HepG2 (cell line): ENCODE results near the gene NEAT1. TPM values are rescaled to one million over a fixed set of nuclear protein-coding genes. Genes with fewer than 3 reads are reported as not detected.

Source experiments
- AKAP8 ChIP-seq: sonication (generic); formaldehyde crosslinking; IDR thresholded peaks from 2 replicates; pipeline ENCODE4 v1.5.1; 2020; ENCODE audit warnings: mild to moderate bottlenecking, missing genetic modification reagents
- CENPT ChIP-seq: sonication (generic); formaldehyde crosslinking; IDR thresholded peaks from 2 replicates; pipeline ENCODE4 v1.8.0; 2022; ENCODE audit warnings: low read depth, mild to moderate bottlenecking, moderate library complexity, missing genetic modification reagents
- CENPX ChIP-seq: sonication (generic); formaldehyde crosslinking; IDR thresholded peaks from 2 replicates; pipeline ENCODE4 v1.9.0; 2021; ENCODE audit warnings: mild to moderate bottlenecking, missing genetic modification reagents, moderate library complexity
- ETV5 ChIP-seq: IDR thresholded peaks from 2 replicates; pipeline ENCODE4 v1.6.1; 2018; ENCODE audit warnings: missing biosample characterization, missing genetic modification reagents, inconsistent platforms, borderline replicate concordance
- FOXA3 ChIP-seq: IDR thresholded peaks from 2 replicates; pipeline ENCODE4 v1.6.1; 2016; ENCODE audit warnings: missing genetic modification reagents, missing compliant biosample characterization
- IRX3 ChIP-seq: sonication (generic); formaldehyde crosslinking; IDR thresholded peaks from 2 replicates; pipeline ENCODE4 v1.8.1; 2023; ENCODE audit warnings: mild to moderate bottlenecking, low read depth, missing genetic modification reagents, borderline replicate concordance
- KMT2A ChIP-seq: sonication (generic); formaldehyde crosslinking; IDR thresholded peaks from 2 replicates; pipeline ENCODE4 v1.4.0; 2020; ENCODE audit warnings: missing genetic modification reagents
- NCOA1 ChIP-seq: sonication (generic); formaldehyde crosslinking; IDR thresholded peaks from 2 replicates; pipeline ENCODE4 v1.9.0; 2021; ENCODE audit warnings: missing genetic modification reagents
- PHF20 ChIP-seq: sonication (generic); formaldehyde crosslinking; IDR thresholded peaks from 2 replicates; pipeline ENCODE4 v1.5.0; 2020; ENCODE audit warnings: mild to moderate bottlenecking, missing genetic modification reagents
- SRSF1 ChIP-seq: fragments of 200-400 bp; formaldehyde crosslinking; optimal IDR thresholded peaks from 2 replicates; pipeline ENCODE3; 2017; ENCODE audit warnings: mild to moderate bottlenecking, low read depth, low read length, moderate library complexity
- ZNF235 ChIP-seq: sonication (generic); formaldehyde crosslinking; IDR thresholded peaks from 2 replicates; pipeline ENCODE4 v1.8.1; 2023; ENCODE audit warnings: mild to moderate bottlenecking, missing genetic modification reagents, borderline replicate concordance
- ZNF260 ChIP-seq: sonication (generic); formaldehyde crosslinking; IDR thresholded peaks from 2 replicates; pipeline ENCODE4 v1.4.0; 2020; ENCODE audit warnings: missing genetic modification reagents, low read depth, mild to moderate bottlenecking, borderline replicate concordance
- ZNF367 ChIP-seq: sonication (generic); formaldehyde crosslinking; IDR thresholded peaks from 2 replicates; pipeline ENCODE4 v1.4.0; 2020; ENCODE audit warnings: missing genetic modification reagents, borderline replicate concordance
- ZNF850 ChIP-seq: sonication (generic); formaldehyde crosslinking; conservative IDR thresholded peaks from 2 replicates; pipeline ENCODE4 v1.9.0; 2021; ENCODE audit warnings: mild to moderate bottlenecking, missing genetic modification reagents
- polyA plus RNA-seq, 8 experiments: library from polyadenylated mRNA; depleted of rRNA in 3 of 8; stranded (reverse) in 7 of 8; unstranded in 1 of 8; fragments of >200 nt; fragmentation: Illumina TruSeq in 4 of 8; extraction: Trizol in 4 of 8; gene quantifications; 2 replicates each; pipeline versions ENCODE4 v1.2.1 to v1.2.3, GENCODE V29; 2011 to 2016; ENCODE audit warnings: low read depth in 4 of 8, missing spikeins in 1 of 8, mixed read lengths in 1 of 8; ENCODE audit not compliant: insufficient read depth in 1 of 8
- total RNA-seq, 5 experiments: library from RNA; depleted of rRNA; stranded (reverse); fragments of >200 nt; fragmentation: Illumina TruSeq; extraction: Trizol; gene quantifications; 2 replicates each; pipeline ENCODE4 v1.2.3, GENCODE V29; 2016; ENCODE audit warnings: low read depth in 1 of 5
- TF ChIP-seq, protein P1 (sequence below): IDR thresholded peaks from 2 replicates; pipeline ENCODE4 v1.6.1; 2016; ENCODE audit warnings: mild to moderate bottlenecking, missing biosample characterization, missing genetic modification reagents
- TF ChIP-seq, protein P2 (sequence below): sonication (generic); formaldehyde crosslinking; IDR thresholded peaks from 2 replicates; pipeline ENCODE4 v1.5.1; 2020; ENCODE audit warnings: mild to moderate bottlenecking, missing genetic modification reagents, borderline replicate concordance
- TF ChIP-seq, protein P3 (sequence below): sonication (generic); formaldehyde crosslinking; IDR thresholded peaks from 2 replicates; pipeline ENCODE4 v1.4.0; 2020; ENCODE audit warnings: missing genetic modification reagents
- TF ChIP-seq, protein P4 (sequence below): sonication (generic); formaldehyde crosslinking; IDR thresholded peaks from 2 replicates; pipeline ENCODE4 v1.4.0; 2020; ENCODE audit warnings: missing genetic modification reagents
- TF ChIP-seq, protein P5 (sequence below): sonication (generic); formaldehyde crosslinking; IDR thresholded peaks from 2 replicates; pipeline ENCODE4 v1.8.0; 2022; ENCODE audit warnings: mild to moderate bottlenecking, missing genetic modification reagents

Gene NEAT1
- total and polyA plus RNA-seq, 2 of the 13 experiments (the other 11 are each of a cell fraction or from before 2014, with no cell fraction given), result 20.5 to 41.2 TPM

DNA sequence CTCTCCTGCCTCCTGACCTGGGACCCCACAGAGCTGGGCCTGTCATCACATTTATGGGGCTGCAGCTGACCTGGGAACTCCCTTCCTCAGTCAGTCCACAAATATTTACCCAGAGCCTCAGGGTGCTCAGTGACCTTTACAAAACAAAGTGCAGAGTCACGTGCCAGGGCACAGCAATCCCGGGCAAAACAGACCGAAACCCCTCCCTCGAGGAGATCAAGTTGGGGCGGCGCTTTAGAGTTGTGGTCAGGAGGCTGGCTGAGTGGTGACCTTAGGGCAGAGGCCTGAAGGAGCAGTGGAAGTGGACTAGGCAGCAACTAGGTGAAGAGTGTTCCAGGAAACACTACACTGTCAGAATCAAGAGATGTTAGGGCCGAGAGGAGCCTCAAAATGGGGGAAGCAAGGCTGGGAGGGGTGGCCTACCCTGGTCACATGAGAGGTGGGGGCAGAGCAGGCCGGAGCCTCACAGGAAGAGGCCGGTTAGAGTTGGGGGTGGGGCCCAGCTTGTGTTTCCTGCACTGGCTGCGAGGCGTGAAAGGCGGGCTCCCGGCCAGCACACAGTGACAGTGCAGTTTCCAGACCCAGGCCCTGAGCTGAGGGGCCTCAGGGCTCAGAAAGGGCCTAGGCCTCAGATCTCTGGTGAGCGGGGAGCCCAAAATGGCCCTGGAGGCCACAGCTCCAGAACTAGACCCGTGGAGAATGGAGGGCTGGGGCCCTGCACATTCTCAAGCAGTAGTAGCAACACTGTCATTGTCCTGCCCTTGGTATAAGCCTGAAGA lies 3.7 kb upstream of the NEAT1 start (continued):
- TF ChIP-seq, protein P1, sequence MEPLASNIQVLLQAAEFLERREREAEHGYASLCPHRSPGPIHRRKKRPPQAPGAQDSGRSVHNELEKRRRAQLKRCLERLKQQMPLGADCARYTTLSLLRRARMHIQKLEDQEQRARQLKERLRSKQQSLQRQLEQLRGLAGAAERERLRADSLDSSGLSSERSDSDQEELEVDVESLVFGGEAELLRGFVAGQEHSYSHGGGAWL (CRISPR knock-in tag), result no peak; the same call in 1 of the 2 replicates
- TF ChIP-seq CENPT (CRISPR knock-in tag), result no peak
- peak; percentile 72; the same call in 1 of the 2 replicates for TF ChIP-seq IRX3
- TF ChIP-seq ZNF367, result 0 out of 2 replicates have a peak, but pooled peaks have one; percentile 25
- TF ChIP-seq, protein P2, sequence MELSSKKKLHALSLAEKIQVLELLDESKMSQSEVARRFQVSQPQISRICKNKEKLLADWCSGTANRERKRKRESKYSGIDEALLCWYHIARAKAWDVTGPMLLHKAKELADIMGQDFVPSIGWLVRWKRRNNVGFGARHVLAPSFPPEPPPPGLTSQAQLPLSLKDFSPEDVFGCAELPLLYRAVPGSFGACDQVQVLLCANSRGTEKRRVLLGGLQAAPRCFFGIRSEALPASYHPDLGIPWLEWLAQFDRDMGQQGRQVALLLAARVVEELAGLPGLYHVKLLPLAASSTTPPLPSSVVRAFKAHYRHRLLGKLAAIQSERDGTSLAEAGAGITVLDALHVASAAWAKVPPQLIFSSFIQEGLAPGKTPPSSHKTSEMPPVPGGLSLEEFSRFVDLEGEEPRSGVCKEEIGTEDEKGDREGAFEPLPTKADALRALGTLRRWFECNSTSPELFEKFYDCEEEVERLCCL (CRISPR knock-in tag), result no peak
- TF ChIP-seq KMT2A (CRISPR knock-in tag), result no peak
- TF ChIP-seq, protein P3, sequence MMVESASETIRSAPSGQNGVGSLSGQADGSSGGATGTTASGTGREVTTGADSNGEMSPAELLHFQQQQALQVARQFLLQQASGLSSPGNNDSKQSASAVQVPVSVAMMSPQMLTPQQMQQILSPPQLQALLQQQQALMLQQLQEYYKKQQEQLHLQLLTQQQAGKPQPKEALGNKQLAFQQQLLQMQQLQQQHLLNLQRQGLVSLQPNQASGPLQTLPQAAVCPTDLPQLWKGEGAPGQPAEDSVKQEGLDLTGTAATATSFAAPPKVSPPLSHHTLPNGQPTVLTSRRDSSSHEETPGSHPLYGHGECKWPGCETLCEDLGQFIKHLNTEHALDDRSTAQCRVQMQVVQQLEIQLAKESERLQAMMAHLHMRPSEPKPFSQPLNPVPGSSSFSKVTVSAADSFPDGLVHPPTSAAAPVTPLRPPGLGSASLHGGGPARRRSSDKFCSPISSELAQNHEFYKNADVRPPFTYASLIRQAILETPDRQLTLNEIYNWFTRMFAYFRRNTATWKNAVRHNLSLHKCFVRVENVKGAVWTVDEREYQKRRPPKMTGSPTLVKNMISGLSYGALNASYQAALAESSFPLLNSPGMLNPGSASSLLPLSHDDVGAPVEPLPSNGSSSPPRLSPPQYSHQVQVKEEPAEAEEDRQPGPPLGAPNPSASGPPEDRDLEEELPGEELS, result peak; percentile 93
- no peak for TF ChIP-seq CENPX (CRISPR knock-in tag)
- TF ChIP-seq SRSF1, result peak; percentile 48
- TF ChIP-seq FOXA3 (CRISPR knock-in tag), result peak; percentile 95
- TF ChIP-seq, protein P4, sequence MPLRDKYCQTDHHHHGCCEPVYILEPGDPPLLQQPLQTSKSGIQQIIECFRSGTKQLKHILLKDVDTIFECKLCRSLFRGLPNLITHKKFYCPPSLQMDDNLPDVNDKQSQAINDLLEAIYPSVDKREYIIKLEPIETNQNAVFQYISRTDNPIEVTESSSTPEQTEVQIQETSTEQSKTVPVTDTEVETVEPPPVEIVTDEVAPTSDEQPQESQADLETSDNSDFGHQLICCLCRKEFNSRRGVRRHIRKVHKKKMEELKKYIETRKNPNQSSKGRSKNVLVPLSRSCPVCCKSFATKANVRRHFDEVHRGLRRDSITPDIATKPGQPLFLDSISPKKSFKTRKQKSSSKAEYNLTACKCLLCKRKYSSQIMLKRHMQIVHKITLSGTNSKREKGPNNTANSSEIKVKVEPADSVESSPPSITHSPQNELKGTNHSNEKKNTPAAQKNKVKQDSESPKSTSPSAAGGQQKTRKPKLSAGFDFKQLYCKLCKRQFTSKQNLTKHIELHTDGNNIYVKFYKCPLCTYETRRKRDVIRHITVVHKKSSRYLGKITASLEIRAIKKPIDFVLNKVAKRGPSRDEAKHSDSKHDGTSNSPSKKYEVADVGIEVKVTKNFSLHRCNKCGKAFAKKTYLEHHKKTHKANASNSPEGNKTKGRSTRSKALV (CRISPR knock-in tag), result peak; percentile 65; the same call in 1 of the 2 replicates
- peak; percentile 97 for TF ChIP-seq AKAP8 (CRISPR knock-in tag)
- no peak for TF ChIP-seq PHF20
- no peak for TF ChIP-seq NCOA1
- peak; percentile 86; the same call in 1 of the 2 replicates for TF ChIP-seq ZNF235
- TF ChIP-seq, protein P5, sequence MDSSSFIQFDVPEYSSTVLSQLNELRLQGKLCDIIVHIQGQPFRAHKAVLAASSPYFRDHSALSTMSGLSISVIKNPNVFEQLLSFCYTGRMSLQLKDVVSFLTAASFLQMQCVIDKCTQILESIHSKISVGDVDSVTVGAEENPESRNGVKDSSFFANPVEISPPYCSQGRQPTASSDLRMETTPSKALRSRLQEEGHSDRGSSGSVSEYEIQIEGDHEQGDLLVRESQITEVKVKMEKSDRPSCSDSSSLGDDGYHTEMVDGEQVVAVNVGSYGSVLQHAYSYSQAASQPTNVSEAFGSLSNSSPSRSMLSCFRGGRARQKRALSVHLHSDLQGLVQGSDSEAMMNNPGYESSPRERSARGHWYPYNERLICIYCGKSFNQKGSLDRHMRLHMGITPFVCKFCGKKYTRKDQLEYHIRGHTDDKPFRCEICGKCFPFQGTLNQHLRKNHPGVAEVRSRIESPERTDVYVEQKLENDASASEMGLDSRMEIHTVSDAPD (CRISPR knock-in tag), result peak; percentile 77; the same call in 1 of the 2 replicates
- TF ChIP-seq ETV5 (CRISPR knock-in tag), result peak; percentile 86
- TF ChIP-seq ZNF850, result no peak
- TF ChIP-seq ZNF260, result no peak
